Body of pancreas (tissue), 4 donors: Measurements from ENCODE around the gene POTEG.
"Not testable (repeated sequence)": the region's sequence is repeated elsewhere in the genome, so short reads cannot be mapped to it uniquely, and the experiment has no call there.

ENCODE experiments used
- CTCF ChIP-seq, 7 experiments: fragments of 450-650 bp in 4 of 7; fragments of 200-600 bp in 3 of 7; sonication (generic) in 3 of 7; IDR thresholded peaks; one replicate each; pipeline ENCODE4 v1.5.1; 2016 to 2019; ENCODE audit warnings: antibody characterized with exemption in 7 of 7
- POLR2A ChIP-seq, 3 donors: fragments of 450-650 bp; IDR thresholded peaks; one replicate each; pipeline ENCODE4 v1.6.1; 2016; ENCODE audit warnings: antibody characterized with exemption in 3 of 3, mild to moderate bottlenecking in 2 of 3

DNA sequence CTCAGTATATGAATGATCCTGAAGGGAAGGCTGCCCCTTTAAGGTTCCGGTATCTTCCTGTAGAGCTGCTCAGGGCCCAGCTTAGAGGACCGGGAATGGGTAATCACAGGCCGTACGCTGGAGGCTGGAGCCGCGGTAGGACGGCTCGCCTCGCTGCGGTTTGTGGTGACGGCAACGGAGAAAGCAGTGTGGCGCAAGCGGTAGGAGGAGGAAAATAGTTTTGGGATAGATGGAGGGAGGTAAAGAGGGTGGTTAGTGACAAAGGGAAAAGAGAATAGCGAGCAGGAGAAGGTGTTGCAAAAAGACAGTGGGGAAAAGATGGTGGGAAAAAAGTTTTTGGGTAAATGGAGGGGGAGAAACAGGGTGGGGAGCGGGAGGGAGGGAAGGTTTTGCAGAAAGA, 48.0 kb upstream of the POTEG start:
- not testable (repeated sequence) for TF ChIP-seq POLR2A, CTCF (IDR thresholded peaks at IDR 0.05)
